Trophoblast cell (in vitro differentiated cells and primary cell): Measurements from ENCODE around the gene SLC66A2.

Source experiments
- DNase-seq, 2 donors: peaks; one replicate each; pipeline ENCODE4 v3.0.0-alpha.2; 2016
- H2AFZ ChIP-seq: 2 replicates; pipeline ENCODE4 v1.6.1; 2013; ENCODE audit warnings: low read length, moderate library complexity, mild to moderate bottlenecking; ENCODE audit not compliant: insufficient read depth, poor library complexity
- H2AK5ac ChIP-seq: 2 replicates; pipeline ENCODE4 v1.6.1; 2013; ENCODE audit warnings: mild to moderate bottlenecking, low read length
- H2BK120ac ChIP-seq: 2 replicates; pipeline ENCODE4 v1.6.1; 2013; ENCODE audit warnings: low read length, mild to moderate bottlenecking, moderate library complexity; ENCODE audit not compliant: insufficient read depth, poor library complexity
- H2BK12ac ChIP-seq: 2 replicates; pipeline ENCODE4 v1.6.1; 2013; ENCODE audit warnings: mild to moderate bottlenecking, low read length, moderate library complexity
- H2BK5ac ChIP-seq: 2 replicates; pipeline ENCODE4 v1.6.1; 2013; ENCODE audit warnings: low read length, low read depth, moderate library complexity, mild to moderate bottlenecking; ENCODE audit not compliant: poor library complexity
- H3K14ac ChIP-seq: 2 replicates; pipeline ENCODE4 v1.6.1; 2013; ENCODE audit warnings: mild to moderate bottlenecking, low read length
- H3K18ac ChIP-seq: 2 replicates; pipeline ENCODE4 v1.6.1; 2013; ENCODE audit warnings: mild to moderate bottlenecking, low read length
- H3K23ac ChIP-seq: 2 replicates; pipeline ENCODE4 v1.6.1; 2013; ENCODE audit warnings: low read length
- H3K27ac ChIP-seq: 2 replicates; pipeline ENCODE4 v1.5.1; 2013; ENCODE audit warnings: low read depth, mild to moderate bottlenecking, inconsistent platforms, low read length, moderate library complexity
- H3K27me3 ChIP-seq: 2 replicates; pipeline ENCODE4 v1.6.1; 2013; ENCODE audit warnings: inconsistent platforms, mild to moderate bottlenecking, low read length, moderate library complexity; ENCODE audit not compliant: insufficient read depth
- H3K36me3 ChIP-seq, 2 experiments: 1 replicate in 1 of 2; 2 replicates in 1 of 2; pipeline ENCODE4 v1.6.1; 2013; ENCODE audit warnings: low read length in 2 of 2, mild to moderate bottlenecking in 2 of 2, moderate library complexity in 1 of 2; ENCODE audit not compliant: insufficient read depth in 2 of 2, control insufficient read depth in 1 of 2
- H3K4ac ChIP-seq: 2 replicates; pipeline ENCODE4 v1.6.1; 2013; ENCODE audit warnings: low read depth, mild to moderate bottlenecking, low read length, moderate library complexity
- H3K4me1 ChIP-seq, 2 experiments: 1 replicate in 1 of 2; 2 replicates in 1 of 2; pipeline ENCODE4 v1.6.1; 2013; ENCODE audit warnings: low read length in 2 of 2, mild to moderate bottlenecking in 2 of 2, moderate library complexity in 1 of 2; ENCODE audit not compliant: insufficient read depth in 2 of 2, control insufficient read depth in 1 of 2
- H3K4me2 ChIP-seq: 2 replicates; pipeline ENCODE4 v1.6.1; 2013; ENCODE audit warnings: inconsistent platforms, mild to moderate bottlenecking, low read length, moderate library complexity
- H3K4me3 ChIP-seq: 2 replicates; pipeline ENCODE4 v1.5.1; 2013; ENCODE audit warnings: mild to moderate bottlenecking, low read depth, low read length, inconsistent platforms
- H3K79me1 ChIP-seq: one replicate; pipeline ENCODE4 v1.6.1; 2013; ENCODE audit warnings: low read length
- H3K79me2 ChIP-seq: 2 replicates; pipeline ENCODE4 v1.6.1; 2013; ENCODE audit warnings: low read length, mild to moderate bottlenecking; ENCODE audit not compliant: control insufficient read depth, insufficient read depth, poor library complexity
- H3K9ac ChIP-seq: 2 replicates; pipeline ENCODE4 v1.6.1; 2013; ENCODE audit warnings: mild to moderate bottlenecking, low read length
- H3K9me3 ChIP-seq: 2 replicates; pipeline ENCODE4 v1.6.1; 2013; ENCODE audit warnings: low read depth, mild to moderate bottlenecking, control low read depth, inconsistent platforms, low read length; ENCODE audit not compliant: insufficient read depth
- H4K12ac ChIP-seq: 2 replicates; pipeline ENCODE4 v1.6.1; 2013; ENCODE audit warnings: low read depth, mild to moderate bottlenecking, low read length, moderate library complexity
- H4K8ac ChIP-seq: 2 replicates; pipeline ENCODE4 v1.6.1; 2013; ENCODE audit warnings: low read depth, mild to moderate bottlenecking, low read length, moderate library complexity
- H4K91ac ChIP-seq: one replicate; pipeline ENCODE4 v1.6.1; 2013; ENCODE audit warnings: low read depth, mild to moderate bottlenecking, low read length, moderate library complexity
- WGBS: extraction: QIAGEN DNeasy Blood & Tissue Kit; methylation state at CpG from one replicate; pipeline ENCODE4 v1.1.7; 2013; ENCODE audit warnings: missing lambda C conversion rate; ENCODE audit not compliant: insufficient read length, insufficient coverage; ENCODE audit errors: extremely low coverage; 5-methylcytosine and 5-hydroxymethylcytosine counted together

The SLC66A2 gene

GRCh38 chr18:79872527-79873444 lies 78.7 kb downstream of the SLC66A2 start:
- Histone ChIP-seq H3K18ac (no peak overlapping the region), H3K4me2 (no peak overlapping the region), H3K9me3 (peaks cover 10% of the 10 kb centered on the region), H2AFZ (no peak overlapping the region), H3K36me3 (no peaks in the 10 kb centered on the region), H4K8ac (no peak overlapping the region), H3K23ac (no peak overlapping the region), H3K27ac (no peak overlapping the region), H3K14ac (no peak overlapping the region), H3K4me1 (no peaks in the 10 kb centered on the region), H3K4ac (no peak overlapping the region), H2BK12ac (no peak overlapping the region), H4K91ac (no peak overlapping the region), H2BK5ac (no peak overlapping the region), H3K9ac (no peak overlapping the region), H2AK5ac (no peak overlapping the region), H3K27me3 (no peaks in the 10 kb centered on the region), H3K4me3 (no peak overlapping the region), H3K79me1 (no peaks in the 10 kb centered on the region), H4K12ac (no peak overlapping the region), H2BK120ac (no peak overlapping the region), H3K79me2 (no peaks in the 10 kb centered on the region)
- no CpG with 5 or more reads among the region's 36 CpGs for WGBS
- DNase-seq = no peak

- Histone ChIP-seq H2BK12ac (no peak overlapping the region), H3K4ac (no peak overlapping the region), H3K4me2 (no peak overlapping the region), H2BK120ac (no peak overlapping the region), H3K27ac (no peak overlapping the region), H2AK5ac (no peak overlapping the region), H3K9me3 (peaks cover 9% of the 10 kb centered on the region), H3K14ac (no peak overlapping the region), H3K79me2 (no peaks in the 10 kb centered on the region), H3K4me3 (no peak overlapping the region), H3K9ac (no peak overlapping the region), H3K79me1 (no peaks in the 10 kb centered on the region), H2BK5ac (no peak overlapping the region), H3K36me3 (no peaks in the 10 kb centered on the region), H3K4me1 (no peaks in the 10 kb centered on the region), H3K18ac (no peak overlapping the region), H3K27me3 (no peaks in the 10 kb centered on the region), H4K12ac (no peak overlapping the region), H4K91ac (no peak overlapping the region), H2AFZ (no peak overlapping the region), H3K23ac (no peak overlapping the region), H4K8ac (no peak overlapping the region)
- WGBS = no CpG with 5 or more reads among the region's 33 CpGs
- DNase-seq = no peak
Measured at GRCh38 chr18:79871481-79872091, 79.9 kb downstream of the SLC66A2 start.

- H3K14ac ChIP-seq = no peak overlapping the region
- no peaks in the 10 kb centered on the region for H3K79me2 ChIP-seq
- H2AK5ac ChIP-seq = no peak overlapping the region
- H4K12ac ChIP-seq = no peak overlapping the region
- no peak overlapping the region for H4K91ac ChIP-seq
- H3K18ac ChIP-seq = no peak overlapping the region
- no peaks in the 10 kb centered on the region for H3K36me3 ChIP-seq
- H3K4me2 ChIP-seq = no peak overlapping the region
- no peak for DNase-seq
- no peak overlapping the region for H2BK5ac ChIP-seq
- H4K8ac ChIP-seq = no peak overlapping the region
- H3K9me3 ChIP-seq = peaks cover 9% of the 10 kb centered on the region
- no CpG with 5 or more reads among the region's 17 CpGs for WGBS
- H3K4me1 ChIP-seq = no peaks in the 10 kb centered on the region
- no peak overlapping the region for H3K9ac ChIP-seq
- no peak overlapping the region for H2BK12ac ChIP-seq
- no peak overlapping the region for H3K4ac ChIP-seq
- no peak overlapping the region for H2AFZ ChIP-seq
- no peaks in the 10 kb centered on the region for H3K27me3 ChIP-seq
- H3K27ac ChIP-seq = no peak overlapping the region
- H3K79me1 ChIP-seq = no peaks in the 10 kb centered on the region
- no peak overlapping the region for H3K4me3 ChIP-seq
- H2BK120ac ChIP-seq = no peak overlapping the region
- no peak overlapping the region for H3K23ac ChIP-seq
Measured at GRCh38 chr18:79871026-79871390, 80.4 kb downstream of the SLC66A2 start.

- Histone ChIP-seq H3K36me3 (no peaks in the 10 kb centered on the region), H3K23ac (no peak overlapping the region), H3K27me3 (no peaks in the 10 kb centered on the region), H3K79me1 (no peaks in the 10 kb centered on the region), H3K79me2 (no peaks in the 10 kb centered on the region), H3K9me3 (peaks cover 9% of the 10 kb centered on the region), H3K27ac (no peak overlapping the region), H2BK12ac (no peak overlapping the region), H3K4ac (no peak overlapping the region), H2AFZ (no peak overlapping the region), H3K9ac (no peak overlapping the region), H4K91ac (no peak overlapping the region), H3K18ac (no peak overlapping the region), H2BK5ac (no peak overlapping the region), H4K8ac (no peak overlapping the region), H3K14ac (no peak overlapping the region), H2AK5ac (no peak overlapping the region), H2BK120ac (no peak overlapping the region), H3K4me1 (no peaks in the 10 kb centered on the region), H4K12ac (no peak overlapping the region), H3K4me2 (no peak overlapping the region), H3K4me3 (no peak overlapping the region)
- DNase-seq = no peak
- no CpG with 5 or more reads among the region's 19 CpGs for WGBS
Measured at GRCh38 chr18:79870301-79871025, 81.0 kb downstream of the SLC66A2 start.
